Measurements from ENCODE around the gene TAB2.

GRCh38 chr6:149425224-149425623 is 107.7 kb downstream of the TAB2 start:
- TF ChIP-seq, protein P1, sequence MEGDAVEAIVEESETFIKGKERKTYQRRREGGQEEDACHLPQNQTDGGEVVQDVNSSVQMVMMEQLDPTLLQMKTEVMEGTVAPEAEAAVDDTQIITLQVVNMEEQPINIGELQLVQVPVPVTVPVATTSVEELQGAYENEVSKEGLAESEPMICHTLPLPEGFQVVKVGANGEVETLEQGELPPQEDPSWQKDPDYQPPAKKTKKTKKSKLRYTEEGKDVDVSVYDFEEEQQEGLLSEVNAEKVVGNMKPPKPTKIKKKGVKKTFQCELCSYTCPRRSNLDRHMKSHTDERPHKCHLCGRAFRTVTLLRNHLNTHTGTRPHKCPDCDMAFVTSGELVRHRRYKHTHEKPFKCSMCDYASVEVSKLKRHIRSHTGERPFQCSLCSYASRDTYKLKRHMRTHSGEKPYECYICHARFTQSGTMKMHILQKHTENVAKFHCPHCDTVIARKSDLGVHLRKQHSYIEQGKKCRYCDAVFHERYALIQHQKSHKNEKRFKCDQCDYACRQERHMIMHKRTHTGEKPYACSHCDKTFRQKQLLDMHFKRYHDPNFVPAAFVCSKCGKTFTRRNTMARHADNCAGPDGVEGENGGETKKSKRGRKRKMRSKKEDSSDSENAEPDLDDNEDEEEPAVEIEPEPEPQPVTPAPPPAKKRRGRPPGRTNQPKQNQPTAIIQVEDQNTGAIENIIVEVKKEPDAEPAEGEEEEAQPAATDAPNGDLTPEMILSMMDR (IDR thresholded peaks at IDR 0.05 in 2 of 3, conservative IDR thresholded peaks at IDR 0.05 in 1 of 3; ENCODE audit: borderline replicate concordance in 1 of 3, insufficient read depth in 1 of 3, low read depth in 2 of 3, low read length in 2 of 3) = no peak
- no peak for TF ChIP-seq POLR2A (IDR thresholded peaks at IDR 0.05; ENCODE audit: borderline replicate concordance, extremely low read depth, insufficient read depth, insufficient read length)
- TF ChIP-seq FOSL1 (IDR thresholded peaks at IDR 0.05; ENCODE audit: low read depth) = no peak
- TF ChIP-seq EZH2 (IDR thresholded peaks at IDR 0.05) = no peak
- TF ChIP-seq POLR2AphosphoS5 (IDR thresholded peaks at IDR 0.05; ENCODE audit: low read depth, low read length) = no peak

Data from HCT116 (cell line).